K562 (cell line): ENCODE data around the gene KRT71. TPM values are rescaled to one million over a fixed set of nuclear protein-coding genes. Genes with fewer than 3 reads are reported as not detected.

Source experiments
- ATAC-seq: fragments of 200-7000 bp; cut with Tn5 transposase; 3 replicates; pipeline ENCODE4 v1.9.1; 2020; ENCODE audit warnings: moderate library complexity
- BruUV-seq: library from RNA; stranded (reverse); fragments of 400-500 nt; replicated peaks from 2 replicates; lab custom pipeline; 2021; lab: Mats Ljungman, UMichigan
- CTCF ChIA-PET: fragments of 300-600 bp; formaldehyde crosslinking; extraction: SDS; loops from one replicate; lab custom pipeline; 2021; ENCODE audit warnings: low intra/inter-chr PET ratio; lab: Yijun Ruan, JAX
- POLR2A ChIA-PET: fragments of 300-600, 350-650 bp; sonication (Branson Sonifier 250); formaldehyde crosslinking; extraction: SDS; loops from one replicate; lab custom pipeline; 2021; ENCODE audit warnings: antibody characterized with exemption, inconsistent platforms; lab: Yijun Ruan, JAX
- DNase-seq, 4 experiments: peaks; one replicate each; pipeline versions ENCODE4 v3.0.0 to v3.0.0-alpha.2; 2011 to 2018; ENCODE audit warnings: low spot score in 3 of 4, mixed read lengths in 3 of 4; ENCODE audit errors: extremely low read depth in 1 of 4
- FAIRE-seq: peaks from 2 replicates; lab custom pipeline; 2011; peaks lifted over from hg19 to GRCh38; lab: Jason Lieb, UNC
- H2AFZ ChIP-seq: 2 replicates; pipeline ENCODE4 v1.6.0; 2011; ENCODE audit warnings: low read depth, low read length, control low read depth, inconsistent platforms
- H3K27ac ChIP-seq: fragments of 200-600 bp; 3 replicates; pipeline ENCODE4 v1.8.0; 2011; ENCODE audit warnings: low read depth, mild to moderate bottlenecking, control low read depth, inconsistent platforms, low read length, moderate library complexity, mixed read lengths; ENCODE audit errors: extremely low read depth
- H3K27me3 ChIP-seq, 2 experiments: fragments of 300-600 bp in 1 of 2; 2 replicates in 1 of 2; 3 replicates in 1 of 2; pipeline versions ENCODE4 v1.6.0 to v1.8.0; 2011; ENCODE audit warnings: inconsistent platforms in 2 of 2, low read length in 2 of 2, mild to moderate bottlenecking in 1 of 2, mixed read lengths in 1 of 2, moderate library complexity in 1 of 2; ENCODE audit not compliant: control insufficient read depth in 2 of 2, insufficient read depth in 2 of 2
- H3K36me3 ChIP-seq: fragments of 300-600 bp; 3 replicates; pipeline ENCODE4 v1.8.0; 2011; ENCODE audit warnings: mild to moderate bottlenecking, low read length, inconsistent platforms; ENCODE audit not compliant: control insufficient read depth, insufficient read depth
- H3K4me1 ChIP-seq, 2 experiments: fragments of 200-600 bp in 1 of 2; replicated peaks in 1 of 2; 2 replicates in 1 of 2; 3 replicates in 1 of 2; pipeline versions ENCODE4 v1.5.1 to v1.8.0; 2011; ENCODE audit warnings: inconsistent platforms in 2 of 2, low read length in 2 of 2, mild to moderate bottlenecking in 1 of 2, mixed read lengths in 1 of 2, moderate library complexity in 1 of 2; ENCODE audit not compliant: control insufficient read depth in 2 of 2, insufficient read depth in 2 of 2
- H3K4me2 ChIP-seq: 2 replicates; pipeline ENCODE4 v1.6.1; 2011; ENCODE audit warnings: low read length, control low read depth, inconsistent platforms, mixed read lengths; ENCODE audit not compliant: insufficient read depth
- H3K4me3 ChIP-seq: fragments of 200-600 bp; sonication (generic), shearing (Covaris generic); 2 replicates; pipeline ENCODE4 v1.5.1; 2016; ENCODE audit warnings: control low read depth, inconsistent platforms
- H3K79me2 ChIP-seq: fragments of 200-600 bp; 3 replicates; pipeline ENCODE4 v1.8.0; 2011; ENCODE audit warnings: low read length, inconsistent platforms; ENCODE audit not compliant: control insufficient read depth, insufficient read depth
- H3K9ac ChIP-seq, 2 experiments: 2 replicates each; pipeline versions ENCODE4 v1.6.0 to v1.6.1; 2011; ENCODE audit warnings: low read depth in 2 of 2, low read length in 2 of 2, control low read depth in 1 of 2, inconsistent platforms in 1 of 2, mild to moderate bottlenecking in 1 of 2, mixed read lengths in 1 of 2; ENCODE audit not compliant: insufficient read depth in 1 of 2
- H3K9me1 ChIP-seq: one replicate; pipeline ENCODE4 v1.6.0; 2011; ENCODE audit warnings: inconsistent platforms, mild to moderate bottlenecking, low read length, moderate library complexity; ENCODE audit not compliant: control insufficient read depth, insufficient read depth
- H3K9me3 ChIP-seq: replicated peaks from 2 replicates; pipeline ENCODE4 v1.5.1; 2011; ENCODE audit warnings: low read depth, low read length, inconsistent platforms; ENCODE audit not compliant: control insufficient read depth, insufficient read depth
- H4K20me1 ChIP-seq: replicated peaks from 2 replicates; pipeline ENCODE4 v1.6.1; 2011; ENCODE audit warnings: low read length, inconsistent platforms, mixed read lengths; ENCODE audit not compliant: control insufficient read depth, insufficient read depth
- BACH1 ChIP-seq: fragments of 200-800 bp; sonication (Bioruptor generic); IDR thresholded peaks from 2 replicates; pipeline ENCODE4 v1.6.1; 2016; ENCODE audit warnings: missing genetic modification characterization, missing compliant biosample characterization
- EHMT2 ChIP-seq: fragments of 450-650 bp; IDR thresholded peaks from 2 replicates; pipeline ENCODE4 v1.6.1; 2018; ENCODE audit warnings: antibody characterized with exemption
- NKRF ChIP-seq: fragments of 450-650 bp; IDR thresholded peaks from 2 replicates; pipeline ENCODE4 v1.6.1; 2016; ENCODE audit warnings: borderline replicate concordance
- PBX2 ChIP-seq, 2 experiments: IDR thresholded peaks in 1 of 2; conservative IDR thresholded peaks in 1 of 2; 2 replicates each; pipeline ENCODE4 v1.6.1; 2016; ENCODE audit warnings: low read depth in 2 of 2, mild to moderate bottlenecking in 1 of 2, missing compliant biosample characterization in 1 of 2, missing genetic modification characterization in 1 of 2, moderate library complexity in 1 of 2
- SMARCB1 ChIP-seq: IDR thresholded peaks from 2 replicates; pipeline ENCODE4 v1.6.1; 2011; ENCODE audit warnings: improper control_type of control experiment, low read depth; ENCODE audit not compliant: insufficient read length
- TRIM25 ChIP-seq: fragments of 450-650 bp; IDR thresholded peaks from 2 replicates; pipeline ENCODE4 v1.7.0; 2016; ENCODE audit warnings: borderline replicate concordance
- ZNF384 ChIP-seq: IDR thresholded peaks from 2 replicates; pipeline ENCODE4 v1.6.1; 2012; ENCODE audit warnings: low read depth, low read length, improper control_type of control experiment
- ZNF668 ChIP-seq: fragments of 250-450 bp; sonication (Bioruptor Pico); IDR thresholded peaks from 2 replicates; pipeline ENCODE4 v1.8.0; 2022; ENCODE audit warnings: mild to moderate bottlenecking, inconsistent platforms
- WGBS: fragments of 100-300 bp; shearing (Covaris generic); methylation state at CpG from one replicate; pipeline ENCODE4 v1.1.6; 2016; ENCODE audit warnings: low coverage, mixed read lengths; ENCODE audit not compliant: insufficient coverage; ENCODE audit errors: missing lambda C conversion rate; 5-methylcytosine and 5-hydroxymethylcytosine counted together
- in situ Hi-C: fragments of 300-500 bp; cut with MboI; formaldehyde crosslinking; loops from 4 replicates; pipeline ENCODE4 v1.15.0; 2018; ENCODE audit warnings: inconsistent platforms, mixed read lengths
- intact Hi-C: fragments of 100-400 bp; cut with micrococcal nuclease; formaldehyde crosslinking; loops from 2 replicates; pipeline ENCODE4 v1.14.2; 2022
- polyA plus RNA-seq, 8 experiments: library from polyadenylated mRNA; depleted of rRNA in 4 of 8; stranded (reverse) in 5 of 8; unstranded in 3 of 8; fragments of >200 nt; fragmentation: Nextera tagmentation in 2 of 8; fragmentation: Illumina TruSeq in 1 of 8; extraction: Ambion mirVana in 2 of 8; extraction: Trizol in 1 of 8; gene quantifications; 2 replicates each; pipeline versions ENCODE4 v1.2.1 to v1.2.3, GENCODE V29; 2011 to 2014; ENCODE audit warnings: inconsistent platforms in 1 of 8, missing spikeins in 1 of 8
- total RNA-seq, 7 experiments: library from RNA; depleted of rRNA in 6 of 7; stranded (reverse); fragments of >200 nt in 6 of 7; fragmentation: Illumina TruSeq in 2 of 7; extraction: Trizol in 2 of 7; gene quantifications; 2 replicates each; pipeline versions ENCODE4 v1.2.1 to v1.2.3, GENCODE V29; 2011 to 2021; ENCODE audit warnings: low replicate concordance in 1 of 7

The KRT71 gene
- total and polyA plus RNA-seq, 9 of the 15 experiments (the other 6 are each of a cell fraction or from before 2014, with no cell fraction given): not detected

DNA sequence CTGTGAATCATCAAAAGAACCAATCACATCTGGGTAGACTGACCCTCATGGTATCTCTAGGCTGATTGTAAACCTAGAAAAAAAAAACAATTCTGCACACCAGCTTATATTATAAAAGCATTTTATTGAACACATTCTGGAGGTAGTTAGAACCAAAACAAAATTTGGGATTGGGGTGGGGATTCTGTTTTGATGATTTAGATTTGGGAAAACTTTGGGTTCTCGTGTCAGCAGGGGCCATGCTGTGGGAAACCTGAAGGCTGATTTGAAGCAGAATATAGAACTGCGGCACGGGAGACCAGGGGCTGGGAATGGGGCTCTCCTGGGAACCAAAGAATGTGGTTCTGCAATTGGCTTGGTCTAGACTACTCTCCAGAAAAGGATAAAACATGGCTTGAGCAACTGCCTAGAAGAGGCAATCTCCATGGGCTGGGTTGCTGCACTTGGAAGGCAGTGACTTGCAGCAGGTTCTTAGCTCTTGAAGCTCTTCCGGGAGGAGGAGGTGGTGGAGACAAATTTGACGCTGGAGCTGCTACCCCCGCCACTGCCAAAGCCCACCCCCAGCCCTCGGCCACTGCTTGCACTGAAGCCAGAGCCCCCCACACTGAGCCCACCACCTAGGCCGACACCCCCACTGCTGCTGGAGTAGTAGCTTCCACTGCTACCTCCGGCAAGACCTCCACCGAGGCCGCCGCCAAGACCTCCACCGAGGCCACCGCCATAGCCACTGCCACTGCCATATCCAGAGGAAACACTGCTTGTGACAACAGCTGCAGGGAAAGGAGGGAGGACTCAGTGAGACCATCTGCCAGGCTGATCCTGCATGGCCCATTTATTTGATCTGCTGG lies 38.2 kb downstream of the KRT71 start:
- Histone ChIP-seq H3K79me2 (no peaks in the 10 kb centered on the region), H3K9me1 (no peaks in the 10 kb centered on the region), H4K20me1 (no peaks in the 10 kb centered on the region; the same call in 1 of the 2 replicates), H3K4me3 (no peak overlapping the region), H3K4me2 (no peak overlapping the region), H2AFZ (no peak overlapping the region), H3K4me1 (no peaks in the 10 kb centered on the region), H3K27ac (no peak overlapping the region)
- CTCF ChIA-PET: no interaction called here
- intact Hi-C loops: no loop called here
- no TSS peak for BruUV-seq
- POLR2A ChIA-PET: interaction anchor here (1.3 kb wide), 1 partner anchor 13 kb away, joined by 3 read pairs; no protein-coding TSS in a partner anchor
- FAIRE-seq: no peak
- TF ChIP-seq PBX2 (CRISPR knock-in tag; IDR thresholded peaks at IDR 0.05; ENCODE audit: low read depth): no peak
- no peak for TF ChIP-seq PBX2 (tag; conservative IDR thresholded peaks at IDR 0.05; ENCODE audit: low read depth)
- TF ChIP-seq ZNF384: no peak
- no peak for TF ChIP-seq ZNF668
- no peak for TF ChIP-seq SMARCB1
- no peak for TF ChIP-seq NKRF
- TF ChIP-seq EHMT2: no peak
- TF ChIP-seq BACH1 (tag): no peak
- TF ChIP-seq TRIM25: no peak
- TF ChIP-seq, all 486 proteins: peak for 0
- Histone ChIP-seq H3K9me3 (no peaks in the 10 kb centered on the region), H3K9ac (no peak overlapping the region), H3K36me3 (no peaks in the 10 kb centered on the region), H3K27me3 (peaks cover 9 to 41% of the 10 kb centered on the region in 2 experiments; a peak in 4 of 5 replicates)
- 1% methylated on average over 12 of the region's 14 CpGs for WGBS
- in situ Hi-C loops: no loop called here
- ATAC-seq (no peak), DNase-seq (no peak)
